Stimulated activated effector memory CD8-positive, alpha-beta T cell treated with anti-CD3 and anti-CD28 coated beads, Interleukin-12 subunit alpha, Interleukin-12 subunit beta, amount 100 ng/mL, for 72 hours (primary cell): ENCODE data around the gene ARID3A.

Experiments used
- ATAC-seq: fragments of 150-1000 bp; cut with Tn5 transposase; 2 replicates; pipeline ENCODE4 v1.10.0; 2021
- DNase-seq, 2 donors: peaks; one replicate each; pipeline ENCODE4 v3.0.0; 2021 to 2022; ENCODE audit warnings: low spot score in 2 of 2
- H3K27ac Mint-ChIP-seq: one replicate; pipeline ENCODE4 v1.8.0; 2022; ENCODE audit warnings: mild to moderate bottlenecking, mixed read lengths
- H3K36me3 Mint-ChIP-seq: one replicate; pipeline ENCODE4 v1.8.0; 2022; ENCODE audit warnings: mild to moderate bottlenecking, mixed read lengths
- H3K4me1 Mint-ChIP-seq: one replicate; pipeline ENCODE4 v1.8.0; 2022; ENCODE audit warnings: mixed read lengths
- H3K4me3 Mint-ChIP-seq: one replicate; pipeline ENCODE4 v1.8.0; 2022; ENCODE audit warnings: mild to moderate bottlenecking, mixed read lengths
- H3K9me3 Mint-ChIP-seq: one replicate; pipeline ENCODE4 v1.8.0; 2022; ENCODE audit warnings: mixed read lengths

The ARID3A gene

GRCh38 chr19:943551-944170 lies 17.8 kb downstream of the ARID3A start:
- H3K36me3 Mint-ChIP-seq: peaks cover 23% of the 10 kb centered on the region
- no peak for ATAC-seq
- H3K27ac Mint-ChIP-seq: no peak overlapping the region
- H3K9me3 Mint-ChIP-seq: no peaks in the 10 kb centered on the region
- H3K4me3 Mint-ChIP-seq: no peak overlapping the region
- DNase-seq: no peak
- H3K4me1 Mint-ChIP-seq: peaks cover 19% of the 10 kb centered on the region

- Mint-ChIP-seq H3K27ac (no peak overlapping the region), H3K9me3 (no peaks in the 10 kb centered on the region), H3K36me3 (peaks cover 22% of the 10 kb centered on the region), H3K4me3 (no peak overlapping the region), H3K4me1 (peaks cover 19% of the 10 kb centered on the region)
- DNase-seq (no peak), ATAC-seq (no peak)
Observed at GRCh38 chr19:944171-944567, 18.3 kb downstream of the ARID3A start.

GRCh38 chr19:944663-945241 lies 18.9 kb downstream of the ARID3A start:
- Mint-ChIP-seq H3K36me3 (peaks cover 16% of the 10 kb centered on the region), H3K4me1 (peaks cover 15% of the 10 kb centered on the region), H3K27ac (no peak overlapping the region), H3K4me3 (no peak overlapping the region), H3K9me3 (no peaks in the 10 kb centered on the region)
- ATAC-seq (no peak), DNase-seq (no peak)

- Mint-ChIP-seq H3K4me3 (no peak overlapping the region), H3K4me1 (peaks cover 11% of the 10 kb centered on the region), H3K36me3 (peaks cover 16% of the 10 kb centered on the region), H3K27ac (no peak overlapping the region), H3K9me3 (no peaks in the 10 kb centered on the region)
- no peak for DNase-seq
- ATAC-seq: no peak
Observed at GRCh38 chr19:945401-946252, 19.8 kb downstream of the ARID3A start.

GRCh38 chr19:947090-947706 lies 21.4 kb downstream of the ARID3A start:
- Mint-ChIP-seq H3K4me1 (peaks cover 4% of the 10 kb centered on the region), H3K9me3 (no peaks in the 10 kb centered on the region), H3K27ac (peak overlapping the region; percentile 45), H3K36me3 (peaks cover 8% of the 10 kb centered on the region), H3K4me3 (peak overlapping the region; percentile 17)
- DNase-seq (no peak), ATAC-seq (no peak)

GRCh38 chr19:947707-948539 lies 22.1 kb downstream of the ARID3A start:
- no peak for DNase-seq
- Mint-ChIP-seq H3K4me3 (peak overlapping the region; percentile 17), H3K36me3 (peaks cover 7% of the 10 kb centered on the region), H3K4me1 (peaks cover 6% of the 10 kb centered on the region), H3K9me3 (no peaks in the 10 kb centered on the region), H3K27ac (peak overlapping the region; percentile 45)
- ATAC-seq: peak; percentile 70

GRCh38 chr19:948842-949496 lies 23.1 kb downstream of the ARID3A start:
- no peak for DNase-seq

GRCh38 chr19:950352-951066 lies 24.7 kb downstream of the ARID3A start:
- Mint-ChIP-seq H3K4me3 (no peak overlapping the region), H3K9me3 (no peaks in the 10 kb centered on the region), H3K4me1 (peaks cover 17% of the 10 kb centered on the region), H3K27ac (peak overlapping the region; percentile 29), H3K36me3 (no peaks in the 10 kb centered on the region)
- ATAC-seq (no peak), DNase-seq (no peak)

More at GRCh38 chr19:948842-949496, 23.1 kb downstream of the ARID3A start:
- Mint-ChIP-seq H3K27ac (no peak overlapping the region), H3K36me3 (no peaks in the 10 kb centered on the region), H3K4me3 (no peak overlapping the region), H3K4me1 (peaks cover 16% of the 10 kb centered on the region), H3K9me3 (no peaks in the 10 kb centered on the region)
- ATAC-seq: peak; percentile 5

GRCh38 chr19:952049-952679 lies 26.3 kb downstream of the ARID3A start:
- Mint-ChIP-seq H3K27ac (peak overlapping the region; percentile 77), H3K4me3 (peak overlapping the region; percentile 50), H3K4me1 (peaks cover 17% of the 10 kb centered on the region), H3K9me3 (no peaks in the 10 kb centered on the region), H3K36me3 (no peaks in the 10 kb centered on the region)
- no peak for ATAC-seq
- no peak for DNase-seq

GRCh38 chr19:952680-953444 lies 27.0 kb downstream of the ARID3A start:
- Mint-ChIP-seq H3K36me3 (no peaks in the 10 kb centered on the region), H3K4me3 (peak overlapping the region; percentile 50), H3K9me3 (no peaks in the 10 kb centered on the region), H3K4me1 (peaks cover 17% of the 10 kb centered on the region), H3K27ac (peak overlapping the region; percentile 75)
- DNase-seq (no peak), ATAC-seq (no peak)

GRCh38 chr19:953445-954271 lies 27.8 kb downstream of the ARID3A start:
- Mint-ChIP-seq H3K27ac (peak overlapping the region; percentile 75), H3K4me1 (peaks cover 19% of the 10 kb centered on the region), H3K9me3 (no peaks in the 10 kb centered on the region), H3K36me3 (no peaks in the 10 kb centered on the region), H3K4me3 (peak overlapping the region; percentile 50)
- no peak for DNase-seq
- ATAC-seq: no peak

GRCh38 chr19:954272-954671 lies 28.4 kb downstream of the ARID3A start:
- Mint-ChIP-seq H3K27ac (no peak overlapping the region), H3K9me3 (no peaks in the 10 kb centered on the region), H3K36me3 (peaks cover 6% of the 10 kb centered on the region), H3K4me1 (peaks cover 23% of the 10 kb centered on the region), H3K4me3 (no peak overlapping the region)
- ATAC-seq: no peak
- no peak for DNase-seq
